HG03354 (cell line): ENCODE measurements around the gene ZNF740.
"Not testable (repeated sequence)": the region's sequence is repeated elsewhere in the genome, so short reads cannot be mapped to it uniquely, and the experiment has no call there.

Source experiments
- ATAC-seq: cut with Tn5 transposase; IDR thresholded peaks from one replicate; pipeline ENCODE4 v1.9.1; 2021; ENCODE audit warnings: mild to moderate bottlenecking; ENCODE audit not compliant: unreplicated experiment, poor library complexity, severe bottlenecking

ZNF740 gene

GRCh38 chr12:53171725-53172329, 8.7 kb upstream of the ZNF740 start:
- no peak for ATAC-seq

- no peak for ATAC-seq
These were observed 8.2 kb upstream of the ZNF740 start for GRCh38 chr12:53172352-53172751.

- ATAC-seq, result no peak
These were observed 7.3 kb upstream of the ZNF740 start for GRCh38 chr12:53173085-53173715.

- no peak for ATAC-seq
These were observed 5.5 kb upstream of the ZNF740 start for GRCh38 chr12:53174881-53175491.

GRCh38 chr12:53176750-53177149, 3.8 kb upstream of the ZNF740 start:
- ATAC-seq, result no peak

GRCh38 chr12:53177447-53177846, 3.1 kb upstream of the ZNF740 start:
- not testable (repeated sequence) for ATAC-seq

- ATAC-seq, result not testable (repeated sequence)
These were observed 1.7 kb upstream of the ZNF740 start for GRCh38 chr12:53178803-53179202.

- ATAC-seq, result peak; percentile 24
These were observed 769 bp upstream of the ZNF740 start for GRCh38 chr12:53179687-53180219.

- peak; percentile 62 for ATAC-seq
These were observed 566 bp downstream of the ZNF740 start for GRCh38 chr12:53180931-53181645.

- no peak for ATAC-seq
These were observed 1.4 kb downstream of the ZNF740 start for GRCh38 chr12:53181935-53182334.

GRCh38 chr12:53182903-53183302, 2.4 kb downstream of the ZNF740 start:
- no peak for ATAC-seq

GRCh38 chr12:53184828-53185227, 4.3 kb downstream of the ZNF740 start:
- ATAC-seq, result no peak

- no peak for ATAC-seq
These were observed 5.1 kb downstream of the ZNF740 start for GRCh38 chr12:53185582-53186153.

- no peak for ATAC-seq
These were observed 6.2 kb downstream of the ZNF740 start for GRCh38 chr12:53186745-53187144.

- no peak for ATAC-seq
These were observed 6.8 kb downstream of the ZNF740 start for GRCh38 chr12:53187145-53187899.

GRCh38 chr12:53190108-53190729, 9.7 kb downstream of the ZNF740 start:
- ATAC-seq, result no peak

GRCh38 chr12:53191096-53191884, 10.8 kb downstream of the ZNF740 start:
- no peak for ATAC-seq

GRCh38 chr12:53191885-53192530, 11.5 kb downstream of the ZNF740 start:
- no peak for ATAC-seq
